Liver (tissue), 9 donors: Measurements from ENCODE around the gene CCSER2. TPM values are rescaled to one million over a fixed set of nuclear protein-coding genes. Genes with fewer than 3 reads are reported as not detected.

Source experiments
- DNase-seq: peaks from one replicate; pipeline ENCODE4 v3.0.0-alpha.2; 2017; ENCODE audit warnings: low spot score
- H3K27ac ChIP-seq, 2 donors: one replicate each; pipeline ENCODE4 v1.7.0; 2013; ENCODE audit warnings: inconsistent platforms in 2 of 2, low read length in 2 of 2, control low read depth in 1 of 2, low read depth in 1 of 2, mild to moderate bottlenecking in 1 of 2
- H3K27me3 ChIP-seq, 4 donors: one replicate each; pipeline versions ENCODE4 v1.6.1 to v1.7.0; 2013; ENCODE audit warnings: low read length in 3 of 4, inconsistent platforms in 1 of 4, mild to moderate bottlenecking in 1 of 4, moderate library complexity in 1 of 4; ENCODE audit not compliant: control insufficient read depth in 4 of 4, insufficient read depth in 4 of 4
- H3K36me3 ChIP-seq, 4 donors: one replicate each; pipeline versions ENCODE4 v1.6.1 to v1.7.0; 2013; ENCODE audit warnings: low read length in 3 of 4, mild to moderate bottlenecking in 3 of 4, low read depth in 1 of 4, moderate library complexity in 1 of 4; ENCODE audit not compliant: control insufficient read depth in 4 of 4, insufficient read depth in 3 of 4
- H3K4me1 ChIP-seq, 4 donors: one replicate each; pipeline versions ENCODE4 v1.6.1 to v1.7.0; 2013; ENCODE audit warnings: low read length in 3 of 4, mild to moderate bottlenecking in 3 of 4, moderate library complexity in 1 of 4; ENCODE audit not compliant: control insufficient read depth in 4 of 4, insufficient read depth in 4 of 4
- H3K4me3 ChIP-seq, 3 donors: one replicate each; pipeline versions ENCODE4 v1.6.1 to v1.7.0; 2013; ENCODE audit warnings: low read length in 3 of 3, control low read depth in 1 of 3, low read depth in 1 of 3, mild to moderate bottlenecking in 1 of 3
- H3K9ac ChIP-seq, 2 donors: one replicate each; pipeline ENCODE4 v1.7.0; 2013; ENCODE audit warnings: low read length in 2 of 2, mild to moderate bottlenecking in 2 of 2, moderate library complexity in 2 of 2, control low read depth in 1 of 2, low read depth in 1 of 2
- H3K9me3 ChIP-seq, 4 donors: one replicate each; pipeline versions ENCODE4 v1.6.1 to v1.7.0; 2013; ENCODE audit warnings: low read length in 3 of 4; ENCODE audit not compliant: control insufficient read depth in 4 of 4
- ATF3 ChIP-seq: IDR thresholded peaks from 2 replicates; pipeline ENCODE4 v1.6.1; 2016; ENCODE audit warnings: antibody characterized with exemption
- CTCF ChIP-seq: fragments of 150-350 bp; IDR thresholded peaks from 2 replicates; pipeline ENCODE4 v1.5.1; 2017; ENCODE audit warnings: improper control_type of control experiment, low read depth, low read length; ENCODE audit not compliant: missing input control
- EGR1 ChIP-seq, 2 donors: IDR thresholded peaks; 2 replicates each; pipeline ENCODE4 v1.6.1; 2016 to 2018; ENCODE audit warnings: antibody characterized with exemption in 2 of 2, low read depth in 2 of 2
- FOXA1 ChIP-seq: IDR thresholded peaks from 2 replicates; pipeline ENCODE4 v1.6.1; 2016; ENCODE audit warnings: antibody characterized with exemption
- FOXA2 ChIP-seq: IDR thresholded peaks from 2 replicates; pipeline ENCODE4 v1.6.1; 2016; ENCODE audit warnings: antibody characterized with exemption
- GABPA ChIP-seq, 2 donors: IDR thresholded peaks in 1 of 2; conservative IDR thresholded peaks in 1 of 2; 2 replicates each; pipeline ENCODE4 v1.6.1; 2016; ENCODE audit warnings: antibody characterized with exemption in 2 of 2, mild to moderate bottlenecking in 1 of 2, moderate library complexity in 1 of 2
- HNF4A ChIP-seq, 2 donors: conservative IDR thresholded peaks; 2 replicates each; pipeline ENCODE4 v1.6.1; 2016; ENCODE audit warnings: antibody characterized with exemption in 2 of 2, mild to moderate bottlenecking in 2 of 2
- HNF4G ChIP-seq: IDR thresholded peaks from 2 replicates; pipeline ENCODE4 v1.6.1; 2016; ENCODE audit warnings: antibody characterized with exemption
- JUND ChIP-seq, 2 donors: IDR thresholded peaks; 2 replicates each; pipeline ENCODE4 v1.6.1; 2016; ENCODE audit warnings: antibody characterized with exemption in 2 of 2
- MAX ChIP-seq: IDR thresholded peaks from 2 replicates; pipeline ENCODE4 v1.6.1; 2016; ENCODE audit warnings: antibody characterized with exemption
- NR2F2 ChIP-seq: IDR thresholded peaks from 2 replicates; pipeline ENCODE4 v1.6.1; 2016; ENCODE audit warnings: antibody characterized with exemption
- RAD21 ChIP-seq, 2 donors: IDR thresholded peaks; 2 replicates each; pipeline ENCODE4 v1.6.1; 2016; ENCODE audit warnings: antibody characterized with exemption in 2 of 2, mild to moderate bottlenecking in 2 of 2
- REST ChIP-seq: IDR thresholded peaks from 2 replicates; pipeline ENCODE4 v1.6.1; 2016; ENCODE audit warnings: antibody characterized with exemption, mild to moderate bottlenecking
- RXRA ChIP-seq, 2 donors: IDR thresholded peaks; 2 replicates each; pipeline ENCODE4 v1.6.1; 2017 to 2018; ENCODE audit warnings: antibody characterized with exemption in 2 of 2, mild to moderate bottlenecking in 1 of 2
- SP1 ChIP-seq: IDR thresholded peaks from 2 replicates; pipeline ENCODE4 v1.6.1; 2018; ENCODE audit warnings: antibody characterized with exemption, mild to moderate bottlenecking
- TAF1 ChIP-seq: conservative IDR thresholded peaks from 2 replicates; pipeline ENCODE4 v1.6.1; 2016; ENCODE audit warnings: antibody characterized with exemption, mild to moderate bottlenecking
- YY1 ChIP-seq: IDR thresholded peaks from 2 replicates; pipeline ENCODE4 v1.6.1; 2016; ENCODE audit warnings: antibody characterized with exemption, mild to moderate bottlenecking
- ZBTB33 ChIP-seq: IDR thresholded peaks from 2 replicates; pipeline ENCODE4 v1.6.1; 2016; ENCODE audit warnings: antibody characterized with exemption
- WGBS: extraction: QIAGEN DNeasy Blood & Tissue Kit; methylation state at CpG from one replicate; pipeline ENCODE4 v1.1.7; 2013; 5-methylcytosine and 5-hydroxymethylcytosine counted together
- polyA plus RNA-seq, 2 donors: library from polyadenylated mRNA; stranded (reverse) in 1 of 2; unstranded in 1 of 2; fragments of 200-250 nt in 1 of 2; fragments of >200 nt in 1 of 2; fragmentation: Nextera tagmentation in 1 of 2; extraction: Ambion mirVana in 1 of 2; gene quantifications; one replicate each; pipeline versions ENCODE4 v1.2.1 to v1.2.3, GENCODE V29; 2013 to 2015
- total RNA-seq, 2 donors: library from RNA; depleted of rRNA; stranded (reverse); fragments of >200 nt; gene quantifications; one replicate each; pipeline ENCODE4 v1.2.3, GENCODE V29; 2014
- donor health status: healthy.
- donor health status: healthy.
- donor health status: healthy.
- donor health status: healthy.
- donor health status: healthy.

Gene CCSER2
- total and polyA plus RNA-seq, 4 donors = 5.6 to 18.2 (median 12.1) TPM

GRCh38 chr10:84337199-84337598 lies 8.8 kb downstream of the CCSER2 start:
- H3K9me3 ChIP-seq = no peaks in the 10 kb centered on the region
- WGBS = 94% methylated on average over 3 of the region's 3 CpGs
- TF ChIP-seq MAX = no peak
- no peak for TF ChIP-seq YY1
- no peak for TF ChIP-seq JUND (IDR thresholded peaks at IDR 0.05)
- no peak for TF ChIP-seq CTCF
- TF ChIP-seq SP1 = no peak
- no peak for TF ChIP-seq REST
- TF ChIP-seq NR2F2 = no peak
- H3K36me3 ChIP-seq = no peaks in the 10 kb centered on the region
- H3K4me1 ChIP-seq = peaks cover 3 to 10% (median 6%) of the 10 kb centered on the region in 4 donors
- H3K27me3 ChIP-seq = no peaks in the 10 kb centered on the region
- no peak overlapping the region for H3K27ac ChIP-seq
- DNase-seq = no peak
- H3K9ac ChIP-seq = no peak overlapping the region
- H3K4me3 ChIP-seq = no peak overlapping the region

GRCh38 chr10:84339025-84339424 lies 10.6 kb downstream of the CCSER2 start:
- Histone ChIP-seq H3K9me3 (no peaks in the 10 kb centered on the region), H3K36me3 (no peaks in the 10 kb centered on the region), H3K27ac (no peak overlapping the region), H3K9ac (no peak overlapping the region), H3K4me3 (no peak overlapping the region), H3K27me3 (no peaks in the 10 kb centered on the region), H3K4me1 (peaks cover 3 to 10% (median 9%) of the 10 kb centered on the region in 4 donors)
- DNase-seq = no peak
- 95% methylated on average over 1 of the region's 1 CpG for WGBS
- TF ChIP-seq MAX (no peak), RAD21 (IDR thresholded peaks at IDR 0.05) (no peak), EGR1 (IDR thresholded peaks at IDR 0.05; ENCODE audit: low read depth in 2 of 2) (no peak), HNF4A (conservative IDR thresholded peaks at IDR 0.05) (no peak), TAF1 (no peak), JUND (IDR thresholded peaks at IDR 0.05) (no peak), GABPA (IDR thresholded peaks at IDR 0.05 in 1 of 2, conservative IDR thresholded peaks at IDR 0.05 in 1 of 2) (no peak), NR2F2 (no peak), ZBTB33 (no peak), FOXA2 (no peak), REST (no peak), ATF3 (no peak), FOXA1 (no peak), YY1 (no peak), HNF4G (no peak), RXRA (IDR thresholded peaks at IDR 0.05) (no peak), SP1 (no peak), CTCF (no peak)
